Suprapubic skin (tissue), 4 donors: Measurements from ENCODE around the gene ZMYND11. TPM values are rescaled to one million over a fixed set of nuclear protein-coding genes. Genes with fewer than 3 reads are reported as not detected.

Experiments used
- DNase-seq, 2 donors: peaks; one replicate each; pipeline ENCODE4 v3.0.0-alpha.2; 2019; ENCODE audit warnings: low spot score in 2 of 2
- H3K27ac ChIP-seq: fragments of 200-600 bp; sonication (generic); one replicate; pipeline ENCODE4 v1.5.1; 2019
- H3K27me3 ChIP-seq: fragments of 200-600 bp; sonication (generic); one replicate; pipeline ENCODE4 v1.5.1; 2019
- H3K36me3 ChIP-seq: fragments of 200-600 bp; sonication (generic); one replicate; pipeline ENCODE4 v1.5.1; 2019
- H3K4me1 ChIP-seq: fragments of 200-600 bp; sonication (generic); one replicate; pipeline ENCODE4 v1.5.1; 2019
- H3K4me3 ChIP-seq: fragments of 200-600 bp; sonication (generic); one replicate; pipeline ENCODE4 v1.5.1; 2019; ENCODE audit warnings: mild to moderate bottlenecking
- H3K9me3 ChIP-seq: fragments of 200-600 bp; sonication (generic); one replicate; pipeline ENCODE4 v1.5.1; 2019
- CTCF ChIP-seq, 2 donors: fragments of 200-600 bp in 1 of 2; fragments of 450-650 bp in 1 of 2; sonication (generic) in 1 of 2; IDR thresholded peaks; one replicate each; pipeline ENCODE4 v1.5.1; 2016 to 2019; ENCODE audit warnings: antibody characterized with exemption in 2 of 2, mild to moderate bottlenecking in 1 of 2, moderate library complexity in 1 of 2
- EP300 ChIP-seq: sonication (generic); formaldehyde crosslinking; IDR thresholded peaks from one replicate; pipeline ENCODE4 v1.6.1; 2017; ENCODE audit warnings: antibody characterized with exemption
- POLR2A ChIP-seq, 2 donors: fragments of 450-650 bp; IDR thresholded peaks; one replicate each; pipeline ENCODE4 v1.6.1; 2017; ENCODE audit warnings: antibody characterized with exemption in 2 of 2, mild to moderate bottlenecking in 2 of 2, moderate library complexity in 2 of 2
- POLR2AphosphoS5 ChIP-seq, 3 donors: sonication (generic); formaldehyde crosslinking; IDR thresholded peaks; one replicate each; pipeline ENCODE4 v1.6.1; 2017; ENCODE audit warnings: antibody characterized with exemption in 3 of 3
- WGBS: methylation state at CpG from one replicate; pipeline ENCODE4 v1.1.5; 2018; 5-methylcytosine and 5-hydroxymethylcytosine counted together
- total RNA-seq, 4 donors: library from RNA; depleted of rRNA; stranded (reverse); fragments of >200 nt; gene quantifications; one replicate each; pipeline ENCODE4 v1.1.0, GENCODE V29; 2016

Gene ZMYND11
- total RNA-seq, 4 donors from 2014 or later: 35.4 to 66.6 (median 53.1) TPM

- Histone ChIP-seq H3K9me3 (no peaks in the 10 kb centered on the region), H3K4me3 (no peak overlapping the region), H3K4me1 (peaks cover 15% of the 10 kb centered on the region), H3K36me3 (no peaks in the 10 kb centered on the region), H3K27me3 (no peaks in the 10 kb centered on the region), H3K27ac (no peak overlapping the region)
- TF ChIP-seq POLR2AphosphoS5 (IDR thresholded peaks at IDR 0.05) (no peak), POLR2A (IDR thresholded peaks at IDR 0.05) (no peak), EP300 (no peak), CTCF (IDR thresholded peaks at IDR 0.05) (no peak)
- WGBS: 93% methylated on average over 9 of the region's 9 CpGs
- no peak for DNase-seq
Observed at GRCh38 chr10:230758-231157, 95.5 kb downstream of the ZMYND11 start.

GRCh38 chr10:232061-232460 is 96.8 kb downstream of the ZMYND11 start:
- no peak overlapping the region for H3K4me3 ChIP-seq
- WGBS: 97% methylated on average over 3 of the region's 3 CpGs
- peaks cover 15% of the 10 kb centered on the region for H3K4me1 ChIP-seq
- peaks cover 3% of the 10 kb centered on the region for H3K36me3 ChIP-seq
- TF ChIP-seq CTCF (IDR thresholded peaks at IDR 0.05) (no peak), POLR2A (IDR thresholded peaks at IDR 0.05) (no peak), POLR2AphosphoS5 (IDR thresholded peaks at IDR 0.05) (no peak), EP300 (no peak)
- no peak for DNase-seq
- no peaks in the 10 kb centered on the region for H3K9me3 ChIP-seq
- no peaks in the 10 kb centered on the region for H3K27me3 ChIP-seq
- no peak overlapping the region for H3K27ac ChIP-seq

GRCh38 chr10:232878-233277 is 97.6 kb downstream of the ZMYND11 start:
- no peak overlapping the region for H3K27ac ChIP-seq
- peaks cover 15% of the 10 kb centered on the region for H3K4me1 ChIP-seq
- WGBS: 87% methylated on average over 11 of the region's 11 CpGs
- peaks cover 11% of the 10 kb centered on the region for H3K36me3 ChIP-seq
- no peaks in the 10 kb centered on the region for H3K27me3 ChIP-seq
- TF ChIP-seq EP300: no peak
- TF ChIP-seq CTCF (IDR thresholded peaks at IDR 0.05): no peak
- TF ChIP-seq POLR2A (IDR thresholded peaks at IDR 0.05): no peak
- no peak for TF ChIP-seq POLR2AphosphoS5 (IDR thresholded peaks at IDR 0.05)
- H3K4me3 ChIP-seq: no peak overlapping the region
- H3K9me3 ChIP-seq: no peaks in the 10 kb centered on the region
- no peak for DNase-seq

- no peaks in the 10 kb centered on the region for H3K9me3 ChIP-seq
- H3K27me3 ChIP-seq: no peaks in the 10 kb centered on the region
- DNase-seq: no peak
- no peak overlapping the region for H3K4me3 ChIP-seq
- TF ChIP-seq POLR2A (IDR thresholded peaks at IDR 0.05): no peak
- no peak for TF ChIP-seq EP300
- no peak for TF ChIP-seq POLR2AphosphoS5 (IDR thresholded peaks at IDR 0.05)
- TF ChIP-seq CTCF (IDR thresholded peaks at IDR 0.05): no peak
- no peak overlapping the region for H3K27ac ChIP-seq
- H3K36me3 ChIP-seq: peaks cover 20% of the 10 kb centered on the region
- H3K4me1 ChIP-seq: peaks cover 9% of the 10 kb centered on the region
- 68% methylated on average over 9 of the region's 9 CpGs for WGBS
Observed at GRCh38 chr10:234708-235406, 99.6 kb downstream of the ZMYND11 start.

- Histone ChIP-seq H3K4me3 (no peak overlapping the region), H3K27me3 (no peaks in the 10 kb centered on the region), H3K9me3 (no peaks in the 10 kb centered on the region), H3K36me3 (peaks cover 28% of the 10 kb centered on the region), H3K27ac (no peak overlapping the region), H3K4me1 (peaks cover 9% of the 10 kb centered on the region)
- DNase-seq: no peak
- 57% methylated on average over 3 of the region's 3 CpGs for WGBS
- TF ChIP-seq CTCF (IDR thresholded peaks at IDR 0.05): no peak
- no peak for TF ChIP-seq POLR2A (IDR thresholded peaks at IDR 0.05)
- no peak for TF ChIP-seq POLR2AphosphoS5 (IDR thresholded peaks at IDR 0.05)
- no peak for TF ChIP-seq EP300
Observed at GRCh38 chr10:235915-236314, 100.7 kb downstream of the ZMYND11 start.
